ENCODE data around the gene ROR1. TPM values are rescaled to one million over a fixed set of nuclear protein-coding genes. Genes with fewer than 3 reads are reported as not detected.

The ROR1 gene
- total RNA-seq, 2 experiments from 2014 or later = not detected

DNA sequence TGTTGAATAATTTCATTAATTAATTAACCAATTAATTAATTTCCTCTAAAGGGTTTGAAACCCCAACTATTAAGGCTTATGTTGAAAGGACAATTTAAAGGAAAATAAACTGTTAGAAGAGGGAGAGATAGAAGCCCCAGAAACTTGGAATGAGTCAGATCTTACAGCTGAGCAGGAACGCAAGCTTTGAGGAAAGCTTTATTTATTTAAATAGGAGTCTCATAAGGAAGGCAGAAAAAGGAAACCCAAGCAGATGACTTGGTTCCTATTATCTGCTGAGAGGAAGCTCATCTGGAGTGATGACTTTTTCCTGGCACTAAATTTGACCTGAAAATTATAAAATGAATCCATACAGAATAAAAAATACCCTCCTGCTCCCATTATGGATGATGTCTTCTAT is 105.1 kb downstream of the ROR1 start:
- DNase-seq (no peak), ATAC-seq (no peak)
- ChIA-PET POLR2A (interaction anchor here (0.5 kb wide), 1 partner anchor 26 kb away, joined by 3 read pairs; no protein-coding TSS in a partner anchor), CTCF (no interaction called here)
- no peak overlapping the region for H3K27ac Mint-ChIP-seq
- no peaks in the 10 kb centered on the region for H3K27me3 Mint-ChIP-seq
- TF ChIP-seq, protein P1, sequence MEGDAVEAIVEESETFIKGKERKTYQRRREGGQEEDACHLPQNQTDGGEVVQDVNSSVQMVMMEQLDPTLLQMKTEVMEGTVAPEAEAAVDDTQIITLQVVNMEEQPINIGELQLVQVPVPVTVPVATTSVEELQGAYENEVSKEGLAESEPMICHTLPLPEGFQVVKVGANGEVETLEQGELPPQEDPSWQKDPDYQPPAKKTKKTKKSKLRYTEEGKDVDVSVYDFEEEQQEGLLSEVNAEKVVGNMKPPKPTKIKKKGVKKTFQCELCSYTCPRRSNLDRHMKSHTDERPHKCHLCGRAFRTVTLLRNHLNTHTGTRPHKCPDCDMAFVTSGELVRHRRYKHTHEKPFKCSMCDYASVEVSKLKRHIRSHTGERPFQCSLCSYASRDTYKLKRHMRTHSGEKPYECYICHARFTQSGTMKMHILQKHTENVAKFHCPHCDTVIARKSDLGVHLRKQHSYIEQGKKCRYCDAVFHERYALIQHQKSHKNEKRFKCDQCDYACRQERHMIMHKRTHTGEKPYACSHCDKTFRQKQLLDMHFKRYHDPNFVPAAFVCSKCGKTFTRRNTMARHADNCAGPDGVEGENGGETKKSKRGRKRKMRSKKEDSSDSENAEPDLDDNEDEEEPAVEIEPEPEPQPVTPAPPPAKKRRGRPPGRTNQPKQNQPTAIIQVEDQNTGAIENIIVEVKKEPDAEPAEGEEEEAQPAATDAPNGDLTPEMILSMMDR (IDR thresholded peaks at IDR 0.05) = no peak
- H3K4me3 Mint-ChIP-seq = no peak overlapping the region
- H3K36me3 Mint-ChIP-seq (ENCODE audit: low read depth) = no peaks in the 10 kb centered on the region
- H3K4me1 Mint-ChIP-seq (ENCODE audit: low read depth) = no peaks in the 10 kb centered on the region
- H3K9me3 Mint-ChIP-seq = no peaks in the 10 kb centered on the region
- intact Hi-C loops (cut with micrococcal nuclease) = no loop called here

DNA sequence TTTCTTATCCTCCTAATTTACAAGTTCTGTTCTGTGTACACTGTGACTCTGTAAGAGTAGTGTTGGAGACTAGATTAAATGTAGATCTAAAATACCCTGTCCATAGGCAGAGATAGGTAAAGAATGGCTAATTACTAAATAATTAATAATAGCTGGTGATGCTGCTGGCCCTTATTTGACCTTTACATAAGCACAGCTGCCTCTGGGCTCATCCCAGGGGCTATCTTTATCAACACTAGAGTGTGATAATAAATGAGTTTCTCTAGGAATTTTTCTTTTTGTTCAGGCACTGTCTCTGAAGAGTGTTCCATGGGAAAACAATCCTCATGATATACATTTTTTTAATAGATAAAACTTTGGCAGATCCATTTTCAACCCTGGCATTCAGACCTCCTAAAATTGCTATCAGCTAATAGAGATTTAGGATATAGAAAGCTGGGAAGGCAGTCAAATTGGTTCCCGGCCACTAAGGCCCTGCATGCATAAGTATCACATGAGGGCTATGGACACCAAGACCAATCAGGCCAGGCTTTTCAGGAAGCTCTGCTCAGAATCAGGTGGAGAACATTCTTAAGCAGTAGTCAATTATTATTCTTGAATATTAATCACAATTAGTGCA is 107.2 kb downstream of the ROR1 start:
- Mint-ChIP-seq H3K36me3 (ENCODE audit: low read depth) (no peaks in the 10 kb centered on the region), H3K9me3 (no peaks in the 10 kb centered on the region), H3K27me3 (no peaks in the 10 kb centered on the region), H3K4me1 (ENCODE audit: low read depth) (no peaks in the 10 kb centered on the region), H3K27ac (no peak overlapping the region), H3K4me3 (no peak overlapping the region)
- DNase-seq (no peak), ATAC-seq (no peak)
- TF ChIP-seq, protein P1 (IDR thresholded peaks at IDR 0.05) = no peak
- ChIA-PET CTCF (no interaction called here), POLR2A (no interaction called here)
- intact Hi-C loops (cut with micrococcal nuclease) = no loop called here

DNA sequence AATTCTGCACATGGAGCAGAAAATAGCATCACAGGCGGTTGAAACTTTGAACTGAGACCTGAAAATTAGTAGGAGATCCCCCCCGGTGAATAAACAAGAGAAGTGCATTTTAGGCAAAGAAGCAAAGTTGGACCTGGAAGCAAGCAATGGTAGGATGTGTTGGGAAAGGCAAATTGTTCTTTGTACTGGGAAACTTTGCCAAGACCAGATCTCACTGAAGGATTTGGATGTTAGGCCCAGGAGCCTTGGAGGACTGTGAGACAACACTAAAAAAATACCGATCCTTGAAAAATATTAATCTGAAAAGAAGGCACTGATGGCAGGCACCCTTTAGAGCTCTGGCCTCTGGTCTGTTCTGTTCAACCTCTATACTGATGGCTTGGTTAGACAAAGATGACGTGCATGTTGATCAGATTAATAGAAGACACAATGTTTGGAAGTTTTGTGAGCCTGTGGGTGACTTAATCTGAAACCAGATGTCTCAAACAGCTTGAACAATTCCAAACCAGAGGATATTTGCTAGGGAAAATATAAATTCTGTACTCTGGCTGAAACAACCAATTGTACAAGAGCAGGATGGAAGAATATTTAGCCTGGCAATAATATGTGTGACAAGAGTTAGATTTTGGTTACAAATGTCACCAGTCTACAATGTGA is 108.4 kb downstream of the ROR1 start:
- no peak overlapping the region for H3K4me3 Mint-ChIP-seq
- POLR2A ChIA-PET = no interaction called here
- intact Hi-C loops (cut with micrococcal nuclease) = no loop called here
- no peaks in the 10 kb centered on the region for H3K4me1 Mint-ChIP-seq (ENCODE audit: low read depth)
- no peaks in the 10 kb centered on the region for H3K36me3 Mint-ChIP-seq (ENCODE audit: low read depth)
- TF ChIP-seq, protein P1 (IDR thresholded peaks at IDR 0.05) = no peak
- H3K27ac Mint-ChIP-seq = no peak overlapping the region
- ATAC-seq (no peak), DNase-seq (no peak)
- no peaks in the 10 kb centered on the region for H3K9me3 Mint-ChIP-seq
- H3K27me3 Mint-ChIP-seq = no peaks in the 10 kb centered on the region
- CTCF ChIA-PET = interaction anchor here (1.1 kb wide), 1 partner anchor 255 kb away, joined by 3 read pairs; no protein-coding TSS in a partner anchor

GRCh38 chr1:63883494-63884235 is 109.8 kb downstream of the ROR1 start:
- DNase-seq (no peak), ATAC-seq (no peak)
- H3K9me3 Mint-ChIP-seq = no peaks in the 10 kb centered on the region
- TF ChIP-seq, protein P1 (IDR thresholded peaks at IDR 0.05) = no peak
- no peaks in the 10 kb centered on the region for H3K4me1 Mint-ChIP-seq (ENCODE audit: low read depth)
- no peaks in the 10 kb centered on the region for H3K36me3 Mint-ChIP-seq (ENCODE audit: low read depth)
- no peak overlapping the region for H3K4me3 Mint-ChIP-seq
- H3K27me3 Mint-ChIP-seq = no peaks in the 10 kb centered on the region
- CTCF ChIA-PET = interaction anchor here (1.1 kb wide), 1 partner anchor 253 kb away, joined by 3 read pairs; no protein-coding TSS in a partner anchor
- no peak overlapping the region for H3K27ac Mint-ChIP-seq
- POLR2A ChIA-PET = no interaction called here
- intact Hi-C loops (cut with micrococcal nuclease) = no loop called here

GRCh38 chr1:63884486-63884885 is 110.7 kb downstream of the ROR1 start:
- no peak for ATAC-seq
- intact Hi-C loops (cut with micrococcal nuclease) = no loop called here
- H3K36me3 Mint-ChIP-seq (ENCODE audit: low read depth) = no peaks in the 10 kb centered on the region

More at GRCh38 chr1:63884486-63884885, 110.7 kb downstream of the ROR1 start:
- Mint-ChIP-seq H3K4me3 (no peak overlapping the region), H3K27me3 (no peaks in the 10 kb centered on the region), H3K9me3 (no peaks in the 10 kb centered on the region), H3K27ac (no peak overlapping the region), H3K4me1 (ENCODE audit: low read depth) (no peaks in the 10 kb centered on the region)
- TF ChIP-seq, protein P1 (IDR thresholded peaks at IDR 0.05) = no peak
- CTCF ChIA-PET = no interaction called here
- POLR2A ChIA-PET = no interaction called here
- DNase-seq = no peak

Data from activated CD8-positive, alpha-beta T cell treated with anti-CD3 and anti-CD28 coated beads for 36 hours (primary cell).